IPS-18a (cell line): ENCODE data around the gene KNDC1.
"Not testable (repeated sequence)": the region's sequence is repeated elsewhere in the genome, so short reads cannot be mapped to it uniquely, and the experiment has no call there.

Experiments
- H3K27ac ChIP-seq: one replicate; pipeline ENCODE4 v1.5.1; 2013; ENCODE audit warnings: low read length
- H3K27me3 ChIP-seq: one replicate; pipeline ENCODE4 v1.6.1; 2013; ENCODE audit warnings: mild to moderate bottlenecking, low read length; ENCODE audit not compliant: control insufficient read depth, insufficient read depth
- H3K36me3 ChIP-seq: one replicate; pipeline ENCODE4 v1.6.1; 2013; ENCODE audit warnings: low read depth, low read length; ENCODE audit not compliant: control insufficient read depth
- H3K4me1 ChIP-seq: one replicate; pipeline ENCODE4 v1.6.1; 2013; ENCODE audit warnings: low read depth, low read length; ENCODE audit not compliant: control insufficient read depth
- H3K4me3 ChIP-seq: one replicate; pipeline ENCODE4 v1.5.1; 2013; ENCODE audit warnings: low read length
- H3K9ac ChIP-seq: one replicate; pipeline ENCODE4 v1.6.1; 2013; ENCODE audit warnings: mild to moderate bottlenecking, low read length, moderate library complexity
- H3K9me3 ChIP-seq: one replicate; pipeline ENCODE4 v1.6.1; 2013; ENCODE audit warnings: low read depth, low read length; ENCODE audit not compliant: control insufficient read depth

KNDC1 gene

GRCh38 chr10:133134411-133135115 is 25.5 kb upstream of the KNDC1 start:
- Histone ChIP-seq H3K27ac (no peak overlapping the region), H3K27me3 (no peaks in the 10 kb centered on the region), H3K4me1 (no peaks in the 10 kb centered on the region), H3K36me3 (no peaks in the 10 kb centered on the region), H3K9ac (no peak overlapping the region), H3K4me3 (no peak overlapping the region), H3K9me3 (no peaks in the 10 kb centered on the region)

GRCh38 chr10:133135116-133135465 is 24.9 kb upstream of the KNDC1 start:
- Histone ChIP-seq H3K27ac (no peak overlapping the region), H3K27me3 (no peaks in the 10 kb centered on the region), H3K36me3 (no peaks in the 10 kb centered on the region), H3K9me3 (no peaks in the 10 kb centered on the region), H3K4me1 (no peaks in the 10 kb centered on the region), H3K9ac (no peak overlapping the region), H3K4me3 (no peak overlapping the region)

GRCh38 chr10:133137486-133138145 is 22.4 kb upstream of the KNDC1 start:
- not testable (repeated sequence) for H3K27ac ChIP-seq, H3K36me3 ChIP-seq, H3K27me3 ChIP-seq, H3K4me1 ChIP-seq, H3K9ac ChIP-seq, H3K9me3 ChIP-seq, H3K4me3 ChIP-seq

- no peaks in the 10 kb centered on the region for H3K36me3 ChIP-seq
- H3K4me3 ChIP-seq, result no peak overlapping the region
- H3K27ac ChIP-seq, result no peak overlapping the region
- peaks cover 3% of the 10 kb centered on the region for H3K4me1 ChIP-seq
- H3K9me3 ChIP-seq, result no peaks in the 10 kb centered on the region
- no peaks in the 10 kb centered on the region for H3K27me3 ChIP-seq
- no peak overlapping the region for H3K9ac ChIP-seq
Observed at GRCh38 chr10:133139551-133140065, 20.4 kb upstream of the KNDC1 start.

GRCh38 chr10:133140417-133141143 is 19.4 kb upstream of the KNDC1 start:
- Histone ChIP-seq H3K4me3 (no peak overlapping the region), H3K9me3 (no peaks in the 10 kb centered on the region), H3K9ac (no peak overlapping the region), H3K27ac (no peak overlapping the region), H3K4me1 (peaks cover 5% of the 10 kb centered on the region), H3K27me3 (no peaks in the 10 kb centered on the region), H3K36me3 (no peaks in the 10 kb centered on the region)

- no peaks in the 10 kb centered on the region for H3K9me3 ChIP-seq
- H3K4me1 ChIP-seq, result peaks cover 6% of the 10 kb centered on the region
- H3K9ac ChIP-seq, result no peak overlapping the region
- no peaks in the 10 kb centered on the region for H3K27me3 ChIP-seq
- no peaks in the 10 kb centered on the region for H3K36me3 ChIP-seq
- no peak overlapping the region for H3K4me3 ChIP-seq
- H3K27ac ChIP-seq, result no peak overlapping the region
Observed at GRCh38 chr10:133141144-133141957, 18.7 kb upstream of the KNDC1 start.

GRCh38 chr10:133141958-133142340 is 18.1 kb upstream of the KNDC1 start:
- no peak overlapping the region for H3K9ac ChIP-seq
- H3K27me3 ChIP-seq, result no peaks in the 10 kb centered on the region
- no peaks in the 10 kb centered on the region for H3K36me3 ChIP-seq
- no peak overlapping the region for H3K27ac ChIP-seq
- peaks cover 9% of the 10 kb centered on the region for H3K4me1 ChIP-seq
- no peak overlapping the region for H3K4me3 ChIP-seq
- H3K9me3 ChIP-seq, result no peaks in the 10 kb centered on the region

- Histone ChIP-seq H3K9me3 (no peaks in the 10 kb centered on the region), H3K4me1 (peaks cover 9% of the 10 kb centered on the region), H3K9ac (no peak overlapping the region), H3K27me3 (no peaks in the 10 kb centered on the region), H3K36me3 (no peaks in the 10 kb centered on the region), H3K4me3 (no peak overlapping the region), H3K27ac (no peak overlapping the region)
Observed at GRCh38 chr10:133142523-133143199, 17.4 kb upstream of the KNDC1 start.

GRCh38 chr10:133143200-133143533 is 16.9 kb upstream of the KNDC1 start:
- Histone ChIP-seq H3K36me3 (no peaks in the 10 kb centered on the region), H3K27ac (no peak overlapping the region), H3K9ac (no peak overlapping the region), H3K4me3 (no peak overlapping the region), H3K27me3 (no peaks in the 10 kb centered on the region), H3K9me3 (no peaks in the 10 kb centered on the region), H3K4me1 (peaks cover 9% of the 10 kb centered on the region)

GRCh38 chr10:133143546-133143945 is 16.5 kb upstream of the KNDC1 start:
- H3K36me3 ChIP-seq, result no peaks in the 10 kb centered on the region
- H3K9me3 ChIP-seq, result no peaks in the 10 kb centered on the region
- H3K27me3 ChIP-seq, result no peaks in the 10 kb centered on the region
- H3K4me1 ChIP-seq, result peaks cover 9% of the 10 kb centered on the region
- H3K27ac ChIP-seq, result no peak overlapping the region
- H3K9ac ChIP-seq, result no peak overlapping the region
- H3K4me3 ChIP-seq, result no peak overlapping the region

GRCh38 chr10:133144771-133145170 is 15.2 kb upstream of the KNDC1 start:
- H3K27ac ChIP-seq, result no peak overlapping the region
- H3K9ac ChIP-seq, result no peak overlapping the region
- no peaks in the 10 kb centered on the region for H3K9me3 ChIP-seq
- peaks cover 9% of the 10 kb centered on the region for H3K4me1 ChIP-seq
- no peak overlapping the region for H3K4me3 ChIP-seq
- H3K36me3 ChIP-seq, result no peaks in the 10 kb centered on the region
- H3K27me3 ChIP-seq, result no peaks in the 10 kb centered on the region
